ENCODE measurements around the gene PDZRN3.

PDZRN3 gene

GRCh38 chr3:73622091-73622805 is 2.5 kb downstream of the PDZRN3 start:
- H3K27ac ChIP-seq (replicated peaks) = no peak overlapping the region
- H3K4me3 ChIP-seq (replicated peaks; ENCODE audit: insufficient read depth, low read length) = no peak overlapping the region
- peaks cover 14% of the 10 kb centered on the region for H3K27me3 ChIP-seq (ENCODE audit: insufficient read depth, poor library complexity, severe bottlenecking)
- no peak for DNase-seq (ENCODE audit: low read depth in 1 of 2, low spot score in 1 of 2)
- TF ChIP-seq CTCF (IDR thresholded peaks at IDR 0.05; ENCODE audit: insufficient read depth, low read length) = no peak
- no peak for TF ChIP-seq GABPA (IDR thresholded peaks at IDR 0.05; ENCODE audit: low read depth)
- no peak for TF ChIP-seq REST (IDR thresholded peaks at IDR 0.05; ENCODE audit: insufficient replicate concordance, low read depth)
- no peak for TF ChIP-seq POLR2AphosphoS5 (IDR thresholded peaks at IDR 0.05; ENCODE audit: low read depth)
- no peak for TF ChIP-seq SPI1 (IDR thresholded peaks at IDR 0.05; ENCODE audit: borderline replicate concordance, low read depth)

- TF ChIP-seq POLR2AphosphoS5 (IDR thresholded peaks at IDR 0.05; ENCODE audit: low read depth) = no peak
- no peak for TF ChIP-seq REST (IDR thresholded peaks at IDR 0.05; ENCODE audit: insufficient replicate concordance, low read depth)
- no peak for TF ChIP-seq SPI1 (IDR thresholded peaks at IDR 0.05; ENCODE audit: borderline replicate concordance, low read depth)
- TF ChIP-seq CTCF (IDR thresholded peaks at IDR 0.05; ENCODE audit: insufficient read depth, low read length) = no peak
- TF ChIP-seq GABPA (IDR thresholded peaks at IDR 0.05; ENCODE audit: low read depth) = no peak
- Histone ChIP-seq H3K27ac (replicated peaks) (no peak overlapping the region), H3K27me3 (ENCODE audit: insufficient read depth, poor library complexity, severe bottlenecking) (peaks cover 14% of the 10 kb centered on the region), H3K4me3 (replicated peaks; ENCODE audit: insufficient read depth, low read length) (no peak overlapping the region)
- no peak for DNase-seq (ENCODE audit: low read depth in 1 of 2, low spot score in 1 of 2)
Measured at GRCh38 chr3:73621388-73621787, 3.4 kb downstream of the PDZRN3 start.

- Histone ChIP-seq H3K27ac (replicated peaks) (no peak overlapping the region), H3K27me3 (ENCODE audit: insufficient read depth, poor library complexity, severe bottlenecking) (peaks cover 10% of the 10 kb centered on the region), H3K4me3 (replicated peaks; ENCODE audit: insufficient read depth, low read length) (no peak overlapping the region)
- no peak for DNase-seq (ENCODE audit: low read depth in 1 of 2, low spot score in 1 of 2)
- no peak for TF ChIP-seq REST (IDR thresholded peaks at IDR 0.05; ENCODE audit: insufficient replicate concordance, low read depth)
- no peak for TF ChIP-seq POLR2AphosphoS5 (IDR thresholded peaks at IDR 0.05; ENCODE audit: low read depth)
- TF ChIP-seq CTCF (IDR thresholded peaks at IDR 0.05; ENCODE audit: insufficient read depth, low read length) = no peak
- no peak for TF ChIP-seq GABPA (IDR thresholded peaks at IDR 0.05; ENCODE audit: low read depth)
- TF ChIP-seq SPI1 (IDR thresholded peaks at IDR 0.05; ENCODE audit: borderline replicate concordance, low read depth) = no peak
Measured at GRCh38 chr3:73618461-73618860, 6.3 kb downstream of the PDZRN3 start.
